ENCODE measurements around the gene KMT5B. TPM values are rescaled to one million over a fixed set of nuclear protein-coding genes. Genes with fewer than 3 reads are reported as not detected.

KMT5B gene
- total and polyA plus RNA-seq, 10 of the 15 experiments (the other 5 are each of a cell fraction or from before 2014, with no cell fraction given), result 4.7 to 21.8 (median 18.0) TPM

GRCh38 chr11:68258363-68258765 lies 45.3 kb upstream of the KMT5B start (continued):
- TF ChIP-seq, protein P1, sequence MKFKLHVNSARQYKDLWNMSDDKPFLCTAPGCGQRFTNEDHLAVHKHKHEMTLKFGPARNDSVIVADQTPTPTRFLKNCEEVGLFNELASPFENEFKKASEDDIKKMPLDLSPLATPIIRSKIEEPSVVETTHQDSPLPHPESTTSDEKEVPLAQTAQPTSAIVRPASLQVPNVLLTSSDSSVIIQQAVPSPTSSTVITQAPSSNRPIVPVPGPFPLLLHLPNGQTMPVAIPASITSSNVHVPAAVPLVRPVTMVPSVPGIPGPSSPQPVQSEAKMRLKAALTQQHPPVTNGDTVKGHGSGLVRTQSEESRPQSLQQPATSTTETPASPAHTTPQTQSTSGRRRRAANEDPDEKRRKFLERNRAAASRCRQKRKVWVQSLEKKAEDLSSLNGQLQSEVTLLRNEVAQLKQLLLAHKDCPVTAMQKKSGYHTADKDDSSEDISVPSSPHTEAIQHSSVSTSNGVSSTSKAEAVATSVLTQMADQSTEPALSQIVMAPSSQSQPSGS (IDR thresholded peaks at IDR 0.05; ENCODE audit: low read length), result no peak
- TF ChIP-seq EED (IDR thresholded peaks at IDR 0.05; ENCODE audit: low read depth), result no peak

DNA sequence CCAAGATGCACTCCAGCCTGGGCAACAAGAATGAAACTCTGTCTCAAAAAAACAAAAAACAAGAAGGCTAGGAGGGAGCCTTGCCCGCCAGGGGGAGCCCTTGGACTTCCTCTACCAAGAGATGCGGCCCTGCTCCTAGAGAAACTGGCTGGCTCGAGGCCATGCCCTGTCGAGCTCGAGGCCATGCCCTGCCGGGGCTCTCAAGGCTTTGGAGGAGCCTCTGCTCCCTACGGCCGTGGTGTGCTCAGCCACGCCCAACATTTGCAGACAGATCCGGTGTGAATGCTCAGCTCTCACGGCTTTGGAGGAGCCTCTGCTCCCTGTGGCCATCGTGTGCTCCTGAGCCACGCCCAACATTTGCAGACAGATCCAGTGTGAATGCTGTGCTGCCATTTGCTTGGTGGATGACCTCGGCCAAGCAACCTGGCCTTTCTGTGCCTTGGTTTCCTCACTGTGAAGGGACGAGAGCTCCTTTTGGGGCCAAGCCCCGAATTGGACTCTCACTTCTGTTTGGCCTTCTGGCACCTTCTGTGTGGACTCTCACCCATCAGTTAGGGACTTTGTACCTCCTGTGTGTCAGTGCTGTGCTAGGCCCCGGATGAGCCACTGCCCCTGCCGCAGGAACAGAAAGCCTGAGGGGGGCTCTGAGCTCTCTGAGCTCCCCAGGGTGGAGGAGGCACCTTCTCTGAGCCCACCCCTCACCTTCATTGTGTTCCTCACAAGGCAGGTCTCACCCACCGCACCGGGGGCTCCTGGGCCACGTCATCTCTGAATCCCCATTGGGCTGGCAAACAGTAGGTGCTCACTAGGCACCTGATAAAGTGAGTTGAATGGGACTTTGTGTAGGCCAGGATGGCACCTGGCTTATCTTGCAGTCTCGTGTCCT lies 44.6 kb upstream of the KMT5B start:
- ChIA-PET POLR2A (interaction anchor here (0.6 to 2.4 kb wide), 7 partner anchors 8 to 1416 kb away, joined by 3 to 12 read pairs (median 4); partner anchors contain the start of gene C11orf24), SMC1A (ENCODE audit: uncharacterized antibody, unreplicated experiment) (interaction anchor here (0.7 to 6.0 kb wide), 18 partner anchors 9 to 184 kb away, joined by 3 to 134 read pairs (median 4); partner anchors contain the start of gene C11orf24), CTCF (interaction anchor here (0.7 to 14.0 kb wide), 27 partner anchors 8 to 218 kb away, joined by 3 to 365 read pairs (median 4); partner anchors contain the start of gene C11orf24), RAD21 (ENCODE audit: unreplicated experiment) (interaction anchor here (0.6 to 5.9 kb wide), 10 partner anchors 9 to 191 kb away, joined by 3 to 186 read pairs (median 6); partner anchors contain the start of gene C11orf24)
- Histone ChIP-seq H3K4me1 (ENCODE audit: control insufficient read depth, insufficient read depth, low read length) (peaks cover 4% of the 10 kb centered on the region), H3K27ac (ENCODE audit: control insufficient read depth, insufficient read depth) (no peak overlapping the region), H3K4me2 (ENCODE audit: control insufficient read depth, insufficient read depth) (no peak overlapping the region), H3K79me2 (ENCODE audit: control insufficient read depth, insufficient read depth, low read length) (no peaks in the 10 kb centered on the region), H3K27me3 (replicated peaks in 1 of 2; ENCODE audit: control insufficient read depth in 2 of 2, insufficient read depth in 2 of 2, low read length in 1 of 2) (no peaks in the 10 kb centered on the region; a peak in 1 of 4 replicates), H3K9me3 (replicated peaks; ENCODE audit: control insufficient read depth, insufficient read depth, low read length) (no peaks in the 10 kb centered on the region), H4K20me1 (ENCODE audit: control insufficient read depth, insufficient read depth) (no peaks in the 10 kb centered on the region), H3K36me3 (ENCODE audit: control insufficient read depth in 2 of 2, insufficient read depth in 2 of 2, low read length in 1 of 2) (peaks cover 7 to 15% of the 10 kb centered on the region in 2 experiments; a peak in 3 of 4 replicates), H3K9ac (ENCODE audit: control insufficient read depth, insufficient read depth, low read length) (no peak overlapping the region), H2AFZ (ENCODE audit: control insufficient read depth, low read depth, low read length) (peak overlapping the region; percentile 72), H3K4me3 (no peak overlapping the region)
- in situ Hi-C loops (cut with MboI), result loop anchor here (5.0 kb wide), 2 partner anchors 40 to 125 kb away; no protein-coding TSS in a partner anchor
- DNase-seq (ENCODE audit: low read depth, low spot score), result no peak
- peak; percentile 95 for FAIRE-seq
- no TSS peak for BruUV-seq (replicated peaks)
- peak; percentile 99 for ATAC-seq
- intact Hi-C loops (cut with micrococcal nuclease; ENCODE audit: unreplicated experiment), result loop anchor here (1.0 to 2.0 kb wide), 3 partner anchors 40 to 189 kb away; no protein-coding TSS in a partner anchor
- WGBS (ENCODE audit: insufficient coverage, insufficient replicate concordance, low lambda C conversion rate, missing lambda C conversion rate), result 44% methylated on average over 22 of the region's 22 CpGs
- TF ChIP-seq BHLHE40 (IDR thresholded peaks at IDR 0.05; ENCODE audit: borderline replicate concordance in 1 of 2, low read depth in 2 of 2, low read length in 1 of 2) (0 out of 4 replicates have a peak, but pooled peaks of 1 of the 2 experiments have one; percentile 10), CBX5 (IDR thresholded peaks at IDR 0.05; ENCODE audit: low read depth) (0 out of 2 replicates have a peak, but pooled peaks have one; percentile 42), CTCF (IDR thresholded peaks at IDR 0.05 in 2 of 3, conservative IDR thresholded peaks at IDR 0.05 in 1 of 3; ENCODE audit: control insufficient read depth in 2 of 3, extremely low read depth in 1 of 3, insufficient read depth in 1 of 3, low read depth in 3 of 3, low read length in 3 of 3) (peak; percentile 74 to 78 (median 77)), ZSCAN29 (IDR thresholded peaks at IDR 0.05) (no peak), YY1 (IDR thresholded peaks at IDR 0.05; ENCODE audit: low read depth, low read length) (peak; percentile 78), RB1 (IDR thresholded peaks at IDR 0.05; ENCODE audit: borderline replicate concordance) (peak; percentile 80; the same call in 1 of the 2 replicates), TCF12 (IDR thresholded peaks at IDR 0.05; ENCODE audit: low read depth, low read length) (no peak), SRF (IDR thresholded peaks at IDR 0.05; ENCODE audit: low read depth in 2 of 2, low read length in 2 of 2) (no peak), KDM1A (IDR thresholded peaks at IDR 0.05; ENCODE audit: borderline replicate concordance) (no peak), ZZZ3 (IDR thresholded peaks at IDR 0.05; ENCODE audit: control insufficient read depth, insufficient read length, low read depth) (no peak), NBN (IDR thresholded peaks at IDR 0.05) (no peak), KLF5 (IDR thresholded peaks at IDR 0.05; ENCODE audit: partially characterized antibody) (no peak), SMARCA5 (IDR thresholded peaks at IDR 0.05) (peak; percentile 42; the same call in 1 of the 2 replicates), HDGF (IDR thresholded peaks at IDR 0.05) (peak; percentile 73), MAX (IDR thresholded peaks at IDR 0.05; ENCODE audit: low read depth, low read length) (peak; percentile 83), SREBF1 (IDR thresholded peaks at IDR 0.05; ENCODE audit: low read length) (no peak)
